AG09309 (cell line): Measurements from ENCODE around the gene BTRC.

Experiments used
- DNase-seq: peaks from one replicate; pipeline ENCODE4 v3.0.0-alpha.2; 2010; ENCODE audit warnings: low read depth
- H3K4me3 ChIP-seq: 2 replicates; pipeline ENCODE4 v1.5.1; 2011; ENCODE audit warnings: mild to moderate bottlenecking, low read depth, low read length, moderate library complexity; ENCODE audit not compliant: control insufficient read depth
- CTCF ChIP-seq: IDR thresholded peaks from 2 replicates; pipeline ENCODE4 v1.5.1; 2011; ENCODE audit warnings: mild to moderate bottlenecking, low read depth, low read length, inconsistent platforms; ENCODE audit not compliant: insufficient read depth, control insufficient read depth; ENCODE audit errors: missing control alignments

BTRC gene

GRCh38 chr10:101428036-101428435 lies 74.1 kb downstream of the BTRC start:
- no peak for TF ChIP-seq CTCF
- DNase-seq, result no peak
- no peak overlapping the region for H3K4me3 ChIP-seq

DNA sequence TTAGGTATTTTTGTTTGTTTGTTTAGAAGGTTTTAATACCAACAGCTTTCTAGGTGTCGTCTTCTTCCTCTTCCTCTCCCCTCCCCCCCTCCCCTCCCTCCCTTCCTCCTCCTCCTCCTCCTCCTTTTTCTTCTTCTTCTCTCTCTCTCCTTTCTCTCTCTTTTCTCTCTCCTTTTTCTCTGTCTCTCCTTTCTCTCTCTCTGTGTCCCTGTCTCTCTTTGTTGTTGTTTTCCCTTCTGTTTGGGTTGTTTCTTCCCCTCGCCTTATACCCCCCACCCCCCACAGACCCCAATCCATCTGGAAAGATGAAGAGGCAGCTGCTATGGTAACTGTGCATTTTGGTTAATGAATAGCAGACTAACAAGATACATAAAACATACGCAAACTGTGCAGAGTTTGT lies 75.5 kb downstream of the BTRC start:
- no peak for DNase-seq
- no peak for TF ChIP-seq CTCF
- H3K4me3 ChIP-seq, result no peak overlapping the region

DNA sequence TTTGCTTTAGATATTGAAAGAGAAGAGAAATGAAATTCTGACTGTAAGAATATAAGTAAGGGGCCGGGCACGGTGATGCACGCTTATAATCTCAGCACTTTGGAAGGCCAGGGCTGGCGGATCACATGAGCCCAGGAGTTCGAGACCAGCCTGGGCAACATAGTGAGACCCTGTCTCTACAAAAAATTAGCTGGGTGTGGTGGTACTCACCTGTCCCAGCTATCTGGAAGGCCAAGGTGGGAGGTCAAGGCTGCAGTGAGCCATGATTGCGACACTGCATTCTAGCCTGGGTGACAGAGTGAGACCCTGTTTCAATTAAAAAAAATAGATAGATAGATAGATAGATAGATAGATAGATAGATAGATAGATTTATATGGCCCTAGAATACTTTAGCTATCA lies 82.3 kb downstream of the BTRC start:
- no peak for DNase-seq
- H3K4me3 ChIP-seq, result no peak overlapping the region
- TF ChIP-seq CTCF, result no peak

DNA sequence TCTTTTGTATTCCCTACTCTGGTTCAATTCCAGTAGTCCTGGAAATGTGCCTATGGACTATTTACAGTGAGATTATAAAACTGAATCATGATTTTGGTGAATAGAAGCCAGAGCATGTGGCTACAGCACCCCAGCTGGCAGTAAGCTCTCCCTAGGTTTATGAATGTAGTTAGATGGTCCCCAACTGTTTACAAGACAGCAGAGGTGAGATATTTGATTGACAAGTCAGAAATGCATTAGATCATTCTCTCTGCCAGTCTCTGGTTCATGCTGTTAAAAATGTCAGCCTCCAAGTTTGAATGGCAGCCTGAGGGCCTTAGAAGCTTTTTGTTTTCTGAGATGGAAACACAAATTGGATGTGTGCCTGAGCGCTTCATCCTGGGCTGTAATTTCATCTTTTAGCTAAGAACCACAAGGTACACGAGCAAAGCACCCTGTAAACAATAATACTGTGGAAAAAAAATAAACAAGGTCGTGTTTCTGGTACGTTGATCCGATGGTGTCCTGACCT lies 85.0 kb downstream of the BTRC start:
- no peak for DNase-seq
- H3K4me3 ChIP-seq, result no peak overlapping the region
- no peak for TF ChIP-seq CTCF

DNA sequence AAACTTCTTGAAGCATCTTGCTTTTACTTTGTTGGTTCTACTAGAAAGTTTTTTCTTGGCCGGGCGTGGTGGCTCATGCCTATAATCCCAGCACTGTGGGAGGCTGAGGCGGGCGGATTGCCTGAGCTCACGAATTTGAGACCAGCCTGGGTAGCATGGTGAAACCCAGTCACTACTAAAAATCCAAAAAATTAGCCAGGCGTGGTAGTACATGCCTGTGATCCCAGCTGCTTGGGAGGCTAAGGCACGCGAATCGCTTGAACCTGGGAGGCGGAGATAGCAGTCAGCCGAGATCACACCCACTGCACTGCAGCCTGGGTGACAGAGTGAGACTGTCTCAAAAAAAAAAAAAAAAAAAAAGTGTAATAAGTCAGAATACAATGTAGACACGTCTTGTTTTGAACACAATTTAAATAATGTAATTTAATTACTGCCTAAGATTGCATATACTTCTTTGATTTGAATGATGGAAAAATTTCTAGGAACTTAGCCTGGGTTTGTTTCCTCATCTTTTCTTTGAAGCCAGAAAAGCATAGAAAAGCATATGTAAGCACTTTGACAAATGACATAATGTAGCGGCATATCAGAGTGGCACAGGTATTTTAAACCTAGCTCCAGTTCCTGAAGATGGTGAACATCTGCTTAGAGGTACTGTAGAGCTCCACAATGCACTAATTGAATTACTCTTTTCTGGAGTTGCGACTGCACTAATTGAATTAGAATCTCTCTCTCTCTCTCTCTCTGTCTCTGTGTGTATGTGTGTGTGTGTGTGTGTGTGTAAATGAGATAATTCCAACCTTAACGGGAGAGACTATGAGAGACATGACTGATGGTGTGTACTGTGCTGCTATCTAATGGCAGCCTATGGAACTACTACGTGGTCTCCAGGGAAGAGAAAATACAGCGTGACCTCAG lies 87.8 kb downstream of the BTRC start:
- no peak overlapping the region for H3K4me3 ChIP-seq
- peak; percentile 71 for TF ChIP-seq CTCF
- peak; percentile 46 for DNase-seq

DNA sequence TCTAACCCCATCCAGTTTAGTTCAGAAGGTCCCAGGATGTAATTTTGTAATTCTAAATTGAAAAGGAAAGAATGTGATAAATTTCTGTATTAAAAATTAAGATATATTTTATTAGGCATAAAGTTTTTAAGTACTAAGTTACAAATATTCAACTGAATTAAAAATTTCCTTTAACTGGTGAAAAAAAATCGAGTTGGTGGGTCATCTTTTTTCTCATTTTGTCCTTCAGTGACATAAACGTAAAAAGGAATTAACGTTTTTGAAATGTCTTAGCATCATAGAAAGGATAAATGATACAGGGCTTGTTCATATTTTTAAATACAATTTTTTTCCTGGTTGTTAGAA lies 88.5 kb downstream of the BTRC start:
- H3K4me3 ChIP-seq, result no peak overlapping the region
- no peak for TF ChIP-seq CTCF
- no peak for DNase-seq
